ENCODE data around the gene SLC35G2.

The SLC35G2 gene

GRCh38 chr3:136805795-136806194 lies 13.1 kb upstream of the SLC35G2 start:
- H3K9me3 Mint-ChIP-seq, result no peaks in the 10 kb centered on the region
- no peak for DNase-seq (ENCODE audit: low spot score)
- H3K27ac Mint-ChIP-seq, result no peak overlapping the region
- peaks cover 7% of the 10 kb centered on the region for H3K4me1 Mint-ChIP-seq (ENCODE audit: low read depth)
- no peaks in the 10 kb centered on the region for H3K36me3 Mint-ChIP-seq (ENCODE audit: low read depth)
- no peak overlapping the region for H3K4me3 Mint-ChIP-seq
- H3K27me3 Mint-ChIP-seq (ENCODE audit: low read depth), result peaks cover 3% of the 10 kb centered on the region

- H3K9me3 Mint-ChIP-seq, result no peaks in the 10 kb centered on the region
- peaks cover 6% of the 10 kb centered on the region for H3K27me3 Mint-ChIP-seq (ENCODE audit: low read depth)
- DNase-seq (ENCODE audit: low spot score), result no peak
- H3K4me1 Mint-ChIP-seq (ENCODE audit: low read depth), result no peaks in the 10 kb centered on the region
- no peak overlapping the region for H3K27ac Mint-ChIP-seq
- no peaks in the 10 kb centered on the region for H3K36me3 Mint-ChIP-seq (ENCODE audit: low read depth)
- H3K4me3 Mint-ChIP-seq, result no peak overlapping the region
Observed at GRCh38 chr3:136811701-136812100, 7.2 kb upstream of the SLC35G2 start.

GRCh38 chr3:136817448-136817847 lies 1.5 kb upstream of the SLC35G2 start:
- Mint-ChIP-seq H3K27ac (no peak overlapping the region), H3K27me3 (ENCODE audit: low read depth) (peaks cover 41% of the 10 kb centered on the region), H3K9me3 (peaks cover under 1% of the 10 kb centered on the region), H3K4me1 (ENCODE audit: low read depth) (peaks cover 14% of the 10 kb centered on the region), H3K36me3 (ENCODE audit: low read depth) (no peaks in the 10 kb centered on the region), H3K4me3 (no peak overlapping the region)
- no peak for DNase-seq (ENCODE audit: low spot score)

GRCh38 chr3:136818191-136818768 lies 646 bp upstream of the SLC35G2 start:
- peak; percentile 74 for DNase-seq (ENCODE audit: low spot score)
- Mint-ChIP-seq H3K4me1 (ENCODE audit: low read depth) (peaks cover 14% of the 10 kb centered on the region), H3K36me3 (ENCODE audit: low read depth) (no peaks in the 10 kb centered on the region), H3K27me3 (ENCODE audit: low read depth) (peaks cover 41% of the 10 kb centered on the region), H3K9me3 (peaks cover 5% of the 10 kb centered on the region), H3K27ac (no peak overlapping the region), H3K4me3 (peak overlapping the region; percentile 83)

- Mint-ChIP-seq H3K9me3 (peaks cover 11% of the 10 kb centered on the region), H3K27me3 (ENCODE audit: low read depth) (peaks cover 43% of the 10 kb centered on the region), H3K27ac (peak overlapping the region; percentile 24), H3K4me3 (peak overlapping the region; percentile 85), H3K4me1 (ENCODE audit: low read depth) (peaks cover 14% of the 10 kb centered on the region), H3K36me3 (ENCODE audit: low read depth) (peaks cover 2% of the 10 kb centered on the region)
- peak; percentile 21 for DNase-seq (ENCODE audit: low spot score)
Observed at GRCh38 chr3:136819392-136819730, 435 bp downstream of the SLC35G2 start.

GRCh38 chr3:136819731-136820679 lies 1.1 kb downstream of the SLC35G2 start:
- H3K4me1 Mint-ChIP-seq (ENCODE audit: low read depth), result peaks cover 14% of the 10 kb centered on the region
- peaks cover 2% of the 10 kb centered on the region for H3K36me3 Mint-ChIP-seq (ENCODE audit: low read depth)
- H3K27me3 Mint-ChIP-seq (ENCODE audit: low read depth), result peaks cover 45% of the 10 kb centered on the region
- no peak overlapping the region for H3K27ac Mint-ChIP-seq
- H3K9me3 Mint-ChIP-seq, result peaks cover 12% of the 10 kb centered on the region
- peak overlapping the region; percentile 85 for H3K4me3 Mint-ChIP-seq
- peak; percentile 17 for DNase-seq (ENCODE audit: low spot score)

GRCh38 chr3:136831461-136831860 lies 12.5 kb downstream of the SLC35G2 start:
- no peak overlapping the region for H3K4me3 Mint-ChIP-seq
- H3K36me3 Mint-ChIP-seq (ENCODE audit: low read depth), result no peaks in the 10 kb centered on the region
- H3K4me1 Mint-ChIP-seq (ENCODE audit: low read depth), result peaks cover 2% of the 10 kb centered on the region
- no peak overlapping the region for H3K27ac Mint-ChIP-seq
- no peaks in the 10 kb centered on the region for H3K27me3 Mint-ChIP-seq (ENCODE audit: low read depth)
- no peak for DNase-seq (ENCODE audit: low spot score)
- peaks cover 16% of the 10 kb centered on the region for H3K9me3 Mint-ChIP-seq

GRCh38 chr3:136835089-136835812 lies 16.3 kb downstream of the SLC35G2 start:
- Mint-ChIP-seq H3K27ac (no peak overlapping the region), H3K4me3 (no peak overlapping the region), H3K9me3 (peaks cover 4% of the 10 kb centered on the region), H3K27me3 (ENCODE audit: low read depth) (no peaks in the 10 kb centered on the region), H3K36me3 (ENCODE audit: low read depth) (peaks cover 5% of the 10 kb centered on the region), H3K4me1 (ENCODE audit: low read depth) (peaks cover 21% of the 10 kb centered on the region)
- DNase-seq (ENCODE audit: low spot score), result no peak

- peaks cover 21% of the 10 kb centered on the region for H3K4me1 Mint-ChIP-seq (ENCODE audit: low read depth)
- H3K36me3 Mint-ChIP-seq (ENCODE audit: low read depth), result peaks cover 5% of the 10 kb centered on the region
- H3K9me3 Mint-ChIP-seq, result no peaks in the 10 kb centered on the region
- no peak for DNase-seq (ENCODE audit: low spot score)
- no peak overlapping the region for H3K4me3 Mint-ChIP-seq
- H3K27ac Mint-ChIP-seq, result no peak overlapping the region
- H3K27me3 Mint-ChIP-seq (ENCODE audit: low read depth), result no peaks in the 10 kb centered on the region
Observed at GRCh38 chr3:136835813-136836510, 17.0 kb downstream of the SLC35G2 start.

GRCh38 chr3:136836511-136837156 lies 17.7 kb downstream of the SLC35G2 start:
- H3K27me3 Mint-ChIP-seq (ENCODE audit: low read depth), result no peaks in the 10 kb centered on the region
- no peaks in the 10 kb centered on the region for H3K9me3 Mint-ChIP-seq
- peaks cover 21% of the 10 kb centered on the region for H3K4me1 Mint-ChIP-seq (ENCODE audit: low read depth)
- H3K4me3 Mint-ChIP-seq, result no peak overlapping the region
- no peak overlapping the region for H3K27ac Mint-ChIP-seq
- H3K36me3 Mint-ChIP-seq (ENCODE audit: low read depth), result peaks cover 5% of the 10 kb centered on the region
- no peak for DNase-seq (ENCODE audit: low spot score)

- Mint-ChIP-seq H3K27me3 (ENCODE audit: low read depth) (no peaks in the 10 kb centered on the region), H3K27ac (peak overlapping the region; percentile 27), H3K36me3 (ENCODE audit: low read depth) (peaks cover 15% of the 10 kb centered on the region)
Observed at GRCh38 chr3:136838641-136839555, 20.0 kb downstream of the SLC35G2 start.

GRCh38 chr3:136839556-136839931 lies 20.6 kb downstream of the SLC35G2 start:
- Mint-ChIP-seq H3K4me1 (ENCODE audit: low read depth) (peaks cover 23% of the 10 kb centered on the region), H3K9me3 (no peaks in the 10 kb centered on the region), H3K27me3 (ENCODE audit: low read depth) (no peaks in the 10 kb centered on the region), H3K4me3 (peak overlapping the region; percentile 18), H3K36me3 (ENCODE audit: low read depth) (peaks cover 17% of the 10 kb centered on the region), H3K27ac (peak overlapping the region; percentile 27)
- DNase-seq (ENCODE audit: low spot score), result no peak

More at GRCh38 chr3:136838641-136839555, 20.0 kb downstream of the SLC35G2 start:
- no peak for DNase-seq (ENCODE audit: low spot score)
- Mint-ChIP-seq H3K9me3 (no peaks in the 10 kb centered on the region), H3K4me1 (ENCODE audit: low read depth) (peaks cover 23% of the 10 kb centered on the region), H3K4me3 (peak overlapping the region; percentile 48)
